Activated naive CD4-positive, alpha-beta T cell treated with anti-CD3 and anti-CD28 coated beads, Interleukin-2, amount 50 U/mL, for 72 hours (primary cell): Measurements from ENCODE around the gene BACH2. TPM values are rescaled to one million over a fixed set of nuclear protein-coding genes. Genes with fewer than 3 reads are reported as not detected.

Source experiments
- ATAC-seq, 2 donors: fragments of 150-1000 bp; cut with Tn5 transposase; 2 replicates each; pipeline ENCODE4 v1.10.0; 2021; ENCODE audit warnings: mild to moderate bottlenecking in 2 of 2, moderate library complexity in 2 of 2
- DNase-seq, 2 donors: peaks; one replicate each; pipeline ENCODE4 v3.0.0; 2021 to 2022; ENCODE audit warnings: low spot score in 2 of 2
- H3K27ac Mint-ChIP-seq, 2 donors: one replicate each; pipeline ENCODE4 v1.8.0; 2022; ENCODE audit warnings: mild to moderate bottlenecking in 2 of 2, mixed read lengths in 2 of 2
- H3K36me3 Mint-ChIP-seq, 2 donors: one replicate each; pipeline ENCODE4 v1.8.0; 2022; ENCODE audit warnings: mixed read lengths in 2 of 2
- H3K9me3 Mint-ChIP-seq, 2 donors: one replicate each; pipeline ENCODE4 v1.8.0; 2022; ENCODE audit warnings: mixed read lengths in 2 of 2
- total RNA-seq, 2 donors: library from RNA; stranded (reverse); gene quantifications; one replicate each; pipeline ENCODE4 v1.2.3, GENCODE V29; 2022

Gene BACH2
- total RNA-seq, 2 donors from 2014 or later: 48.7 to 90.8 TPM

DNA sequence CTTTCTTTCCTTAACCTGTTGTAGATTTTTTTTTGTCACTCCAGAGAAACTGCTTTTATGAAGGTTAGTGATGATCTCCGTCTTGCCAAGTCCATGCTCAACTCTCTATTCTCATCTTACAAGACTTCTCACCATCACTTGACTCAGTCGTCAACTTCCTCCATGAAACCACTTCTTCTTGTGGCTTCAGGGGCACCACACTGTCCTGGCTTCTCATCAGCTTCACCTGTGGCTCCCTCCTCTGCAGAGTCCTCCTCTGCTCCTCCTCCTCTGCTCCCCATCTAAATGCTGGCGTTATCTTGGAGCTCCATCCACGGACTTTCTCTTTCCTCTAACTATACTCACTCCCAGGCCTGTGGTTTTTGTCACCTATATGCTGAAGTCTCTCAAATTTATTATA is 187.5 kb downstream of the BACH2 start:
- Mint-ChIP-seq H3K27ac (peak overlapping the region; percentile 69 to 88), H3K36me3 (peaks cover 20 to 24% of the 10 kb centered on the region in 2 donors), H3K9me3 (peaks cover 17% of the 10 kb centered on the region in 2 donors)
- peak; percentile 58 to 79 for ATAC-seq
- DNase-seq: peak in 1 of 2 donors; percentile 65

DNA sequence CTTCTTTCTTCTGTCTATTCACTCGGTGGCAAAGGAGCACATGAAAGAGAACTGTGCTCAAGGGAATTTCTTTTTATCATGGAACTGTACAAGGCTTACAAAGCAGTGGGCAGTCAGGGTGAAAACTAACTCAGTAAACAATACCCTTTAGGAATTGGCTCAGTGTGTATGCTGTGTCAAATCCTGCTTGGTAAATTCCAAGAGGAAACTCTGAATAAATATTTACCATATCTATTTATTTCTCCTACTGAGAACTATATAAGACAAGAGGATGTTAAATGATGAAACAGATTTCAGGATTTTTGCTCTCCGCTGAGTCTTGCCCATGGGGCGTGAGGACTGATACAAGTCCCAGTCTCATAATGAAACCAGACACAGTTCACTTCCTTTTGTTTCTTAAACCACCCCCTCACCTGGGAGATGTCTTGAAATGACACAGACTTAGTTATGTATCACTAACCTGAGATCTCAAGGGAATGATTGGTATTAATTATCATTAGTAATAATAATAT is 188.8 kb downstream of the BACH2 start:
- Mint-ChIP-seq H3K36me3 (peaks cover 11 to 19% of the 10 kb centered on the region in 2 donors), H3K27ac (peak overlapping the region; percentile 75 to 81), H3K9me3 (peaks cover 7 to 8% of the 10 kb centered on the region in 2 donors)
- ATAC-seq (peak; percentile 61 to 67), DNase-seq (peak in 1 of 2 donors; percentile 50)

DNA sequence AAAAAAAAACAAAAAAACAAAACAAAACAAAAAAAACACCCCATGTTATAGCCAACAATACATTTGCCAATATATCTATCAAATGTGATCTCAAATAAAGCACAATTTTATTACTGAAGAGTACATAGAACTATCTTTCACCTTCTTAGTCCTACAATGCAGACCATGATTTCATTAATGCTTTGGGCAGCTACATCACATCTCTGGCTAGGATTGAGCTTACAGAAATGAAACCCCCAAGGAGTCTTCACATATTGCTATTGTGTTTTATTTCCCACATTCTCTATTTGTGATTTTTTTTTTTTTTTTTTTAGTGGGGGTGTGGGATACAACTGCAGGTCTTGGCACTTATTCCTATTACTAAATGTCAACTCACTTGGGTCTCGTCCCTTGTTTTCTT is 189.3 kb downstream of the BACH2 start:
- ATAC-seq: no peak
- peaks cover 2 to 4% of the 10 kb centered on the region in 2 donors for H3K9me3 Mint-ChIP-seq
- no peak for DNase-seq
- H3K27ac Mint-ChIP-seq: peak overlapping the region; percentile 75 to 81
- H3K36me3 Mint-ChIP-seq: peaks cover 6 to 15% of the 10 kb centered on the region in 2 donors

DNA sequence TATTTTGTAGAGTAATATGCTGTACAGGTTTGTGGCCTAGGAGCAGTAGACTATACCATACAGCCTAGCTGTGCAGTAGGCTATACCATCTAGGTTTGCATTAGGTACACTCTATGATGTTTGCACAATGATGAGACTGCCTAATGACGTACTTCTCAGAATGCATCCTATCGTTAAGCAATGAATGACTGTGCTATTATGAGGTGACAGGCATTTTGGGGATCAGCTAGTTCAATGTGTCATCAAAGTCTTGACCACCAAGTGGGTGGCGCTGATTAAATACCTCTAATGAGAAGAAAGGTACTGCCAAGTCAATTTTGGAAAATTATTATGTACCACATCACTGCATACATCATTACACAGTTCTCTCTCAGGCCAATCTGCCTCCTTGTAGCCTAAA is 190.2 kb downstream of the BACH2 start:
- no peak for DNase-seq
- Mint-ChIP-seq H3K9me3 (peaks cover 0 to 4% of the 10 kb centered on the region in 2 donors), H3K36me3 (peaks cover 8 to 13% of the 10 kb centered on the region in 2 donors), H3K27ac (peak overlapping the region in 1 of 2 donors; percentile 13)
- peak in 1 of 2 donors; percentile 47 for ATAC-seq

DNA sequence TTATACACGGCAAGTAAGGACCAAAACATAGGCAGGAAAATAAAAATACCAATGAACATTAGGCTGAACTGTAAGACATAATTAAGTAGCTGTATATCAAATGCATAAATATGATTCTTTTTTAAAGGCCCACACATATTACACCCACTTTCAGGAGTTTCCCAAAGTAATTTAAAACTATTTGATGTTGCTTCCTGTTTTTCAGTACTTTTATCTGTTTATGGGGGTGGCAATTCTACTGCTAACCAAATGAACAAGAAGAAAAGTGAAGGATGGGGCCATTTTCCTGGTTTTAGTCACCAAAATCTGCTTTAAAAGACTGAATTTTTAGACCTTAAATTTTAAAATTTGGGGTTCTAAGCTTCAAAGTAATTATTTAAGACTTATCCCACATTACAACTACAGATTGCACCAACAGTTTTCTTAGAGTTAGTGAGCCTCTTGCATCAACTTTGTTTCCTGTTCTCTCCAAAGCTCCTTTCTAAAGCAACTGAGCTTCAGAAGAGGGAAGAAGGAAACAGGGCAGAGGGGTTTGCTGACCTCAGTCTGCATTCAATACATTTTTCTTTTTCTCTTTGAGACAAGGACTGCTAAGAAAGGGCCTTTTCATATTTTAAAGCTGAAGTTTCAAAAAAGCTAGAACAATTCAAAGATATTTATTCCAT is 191.0 kb downstream of the BACH2 start:
- peaks cover 13 to 16% of the 10 kb centered on the region in 2 donors for H3K36me3 Mint-ChIP-seq
- peaks cover 0 to 4% of the 10 kb centered on the region in 2 donors for H3K9me3 Mint-ChIP-seq
- peak overlapping the region in 1 of 2 donors; percentile 31 for H3K27ac Mint-ChIP-seq
- ATAC-seq (no peak), DNase-seq (no peak)

DNA sequence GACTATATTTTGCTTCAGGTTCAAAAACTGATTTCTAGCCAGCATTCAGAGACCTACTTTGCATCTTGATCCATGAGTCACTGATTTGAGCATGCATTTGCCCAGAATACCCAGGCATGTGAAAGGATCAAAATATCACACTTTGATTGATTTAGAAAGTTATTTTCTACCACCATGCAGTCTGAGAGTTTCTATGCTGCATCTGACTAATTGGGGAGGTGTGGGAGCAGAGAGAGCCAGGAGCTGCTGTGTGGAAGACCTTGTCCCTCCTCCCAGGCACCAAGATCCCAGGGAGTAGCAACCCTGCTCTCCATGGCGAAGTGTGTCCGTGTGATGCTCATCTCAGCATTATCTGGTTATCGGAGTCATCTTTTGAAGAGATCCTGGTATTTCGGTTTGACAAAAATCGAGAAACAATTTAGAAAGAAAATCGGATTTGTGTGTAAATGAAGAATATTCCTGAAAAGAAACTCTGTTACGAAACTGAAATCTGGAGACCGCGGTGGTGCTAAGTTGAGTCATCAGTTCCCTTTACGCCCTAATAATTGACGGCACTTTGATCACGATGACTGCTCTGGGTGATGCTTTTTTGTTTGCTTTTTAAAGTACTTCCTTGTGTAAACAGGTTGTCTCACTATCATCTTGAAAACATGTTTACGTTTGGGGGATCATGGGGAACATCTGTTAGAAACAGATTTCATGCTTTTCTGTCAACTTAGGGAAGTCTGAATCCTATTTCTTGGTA is 193.4 kb downstream of the BACH2 start:
- H3K27ac Mint-ChIP-seq: peak overlapping the region; percentile 82 to 96
- no peaks in the 10 kb centered on the region for H3K9me3 Mint-ChIP-seq
- H3K36me3 Mint-ChIP-seq: peaks cover 13 to 17% of the 10 kb centered on the region in 2 donors
- DNase-seq (peak in 1 of 2 donors; percentile 44), ATAC-seq (peak; percentile 76 to 80)

DNA sequence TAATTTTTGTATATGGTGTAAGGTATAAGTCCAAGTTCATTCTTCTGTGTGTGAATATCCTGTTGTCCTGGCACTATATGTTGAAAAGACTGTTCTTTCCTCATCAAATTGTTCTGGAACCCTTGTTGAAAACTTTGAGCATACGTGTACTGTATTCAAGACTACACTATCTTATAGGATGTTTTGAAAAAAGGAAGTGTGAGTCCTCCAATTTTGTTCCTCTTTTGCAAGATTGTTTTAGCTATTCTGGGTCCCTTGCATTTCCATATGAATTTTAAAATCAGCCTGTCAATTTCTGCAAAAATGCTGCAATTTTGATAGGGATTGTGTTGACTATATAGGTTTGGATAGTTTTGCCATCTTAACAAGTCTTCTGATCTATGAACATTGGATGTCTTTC is 195.2 kb downstream of the BACH2 start:
- DNase-seq (no peak), ATAC-seq (no peak)
- H3K36me3 Mint-ChIP-seq: peaks cover 13 to 17% of the 10 kb centered on the region in 2 donors
- H3K9me3 Mint-ChIP-seq: no peaks in the 10 kb centered on the region
- H3K27ac Mint-ChIP-seq: no peak overlapping the region

DNA sequence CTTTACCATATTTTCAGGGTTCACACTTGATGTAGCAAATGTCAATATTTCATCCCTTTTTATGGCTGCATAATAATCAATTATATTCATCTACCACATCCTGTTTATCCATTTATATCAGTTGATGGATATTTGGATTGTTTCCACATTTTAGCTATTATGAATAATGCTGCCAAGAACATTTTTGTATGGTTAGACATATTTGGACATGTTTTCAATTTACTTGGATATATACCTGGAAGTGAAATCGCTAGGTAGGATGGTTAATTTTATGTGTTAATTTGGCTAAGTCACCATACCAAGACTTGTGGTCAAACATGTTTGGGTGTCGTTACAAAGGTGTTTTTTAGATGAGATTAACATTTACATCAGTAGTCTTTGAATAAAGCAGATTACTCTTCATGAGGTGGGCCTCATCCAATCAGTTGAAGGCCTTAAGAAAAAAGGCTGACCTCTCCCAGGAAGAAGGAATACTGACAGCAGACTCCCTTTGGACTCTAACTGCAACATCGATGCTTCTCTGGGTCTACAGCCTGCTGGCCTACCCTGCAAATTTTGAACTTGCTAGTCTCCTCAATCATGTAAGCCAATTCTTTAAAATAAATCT is 196.5 kb downstream of the BACH2 start:
- no peak overlapping the region for H3K27ac Mint-ChIP-seq
- DNase-seq: no peak
- peaks cover 13 to 17% of the 10 kb centered on the region in 2 donors for H3K36me3 Mint-ChIP-seq
- no peak for ATAC-seq
- H3K9me3 Mint-ChIP-seq: no peaks in the 10 kb centered on the region

DNA sequence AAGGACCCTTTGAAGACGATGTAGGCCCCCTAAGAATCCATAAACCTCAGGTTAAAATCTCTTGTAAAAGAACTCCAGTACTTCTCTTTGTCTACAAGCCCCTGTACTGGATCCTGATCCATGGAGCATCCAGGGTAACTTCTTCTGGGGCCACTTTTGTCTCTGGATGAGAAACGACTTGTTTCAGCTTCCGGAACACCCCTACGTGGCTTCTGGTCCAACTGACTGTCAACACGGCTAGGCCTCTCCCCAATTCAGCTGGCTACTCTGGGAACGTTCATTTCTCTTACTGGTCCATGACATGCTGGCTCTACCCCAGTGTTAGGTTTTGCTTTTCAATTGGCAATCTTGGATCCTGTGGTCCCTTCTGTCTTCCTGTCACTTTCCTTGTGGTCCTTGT is 198.0 kb downstream of the BACH2 start:
- H3K36me3 Mint-ChIP-seq: peaks cover 13 to 17% of the 10 kb centered on the region in 2 donors
- DNase-seq (no peak), ATAC-seq (no peak)
- H3K27ac Mint-ChIP-seq: peak overlapping the region; percentile 32 to 75
- H3K9me3 Mint-ChIP-seq: no peaks in the 10 kb centered on the region

DNA sequence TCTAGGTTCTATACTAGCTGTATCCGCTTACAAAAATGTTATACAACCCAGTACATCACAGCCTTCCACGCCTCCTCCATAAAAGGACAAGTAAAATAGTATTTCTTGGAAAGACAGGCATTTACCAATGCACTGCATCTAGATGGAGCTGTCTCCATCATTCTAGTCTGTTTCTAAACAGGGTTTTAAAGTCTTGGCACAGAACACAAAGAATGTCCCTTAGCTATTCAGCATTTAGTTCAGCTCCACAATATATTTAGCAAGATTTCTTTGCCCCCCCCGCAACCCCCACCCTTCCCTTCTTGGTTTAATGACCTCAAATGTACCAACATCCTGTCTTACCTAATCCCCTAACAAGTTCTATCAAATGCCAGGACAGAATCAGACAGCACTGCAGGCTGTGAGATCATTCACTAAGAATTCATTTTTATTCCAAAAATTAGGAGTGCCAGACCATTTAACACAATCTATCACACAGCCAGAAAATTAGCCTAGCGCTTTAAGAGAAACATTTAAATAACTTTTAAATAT is 198.6 kb downstream of the BACH2 start:
- Mint-ChIP-seq H3K9me3 (no peaks in the 10 kb centered on the region), H3K36me3 (peaks cover 7 to 17% of the 10 kb centered on the region in 2 donors), H3K27ac (no peak overlapping the region)
- DNase-seq: no peak
- ATAC-seq: peak in 1 of 2 donors; percentile 46

DNA sequence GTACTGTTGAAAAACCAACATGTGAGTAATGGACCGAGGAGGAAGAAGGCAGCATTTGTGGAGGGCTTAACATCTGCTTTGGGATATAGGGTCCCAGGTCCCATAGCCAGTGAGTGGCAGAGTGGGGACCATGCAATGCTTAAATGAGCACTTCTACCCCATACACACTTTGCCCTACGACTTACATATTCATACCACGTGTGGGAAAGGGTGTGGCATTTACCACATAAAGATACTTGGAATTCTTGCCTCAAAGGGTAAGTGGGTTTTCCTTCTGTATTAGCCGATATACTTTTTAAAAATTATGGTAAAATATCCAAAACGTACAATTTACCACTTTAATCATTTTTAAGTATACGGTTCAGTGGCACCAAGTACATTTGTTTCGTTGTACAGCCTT is 199.3 kb downstream of the BACH2 start:
- Mint-ChIP-seq H3K27ac (peak overlapping the region; percentile 77 to 89), H3K36me3 (peaks cover 5 to 17% of the 10 kb centered on the region in 2 donors), H3K9me3 (no peaks in the 10 kb centered on the region)
- DNase-seq: no peak
- no peak for ATAC-seq

DNA sequence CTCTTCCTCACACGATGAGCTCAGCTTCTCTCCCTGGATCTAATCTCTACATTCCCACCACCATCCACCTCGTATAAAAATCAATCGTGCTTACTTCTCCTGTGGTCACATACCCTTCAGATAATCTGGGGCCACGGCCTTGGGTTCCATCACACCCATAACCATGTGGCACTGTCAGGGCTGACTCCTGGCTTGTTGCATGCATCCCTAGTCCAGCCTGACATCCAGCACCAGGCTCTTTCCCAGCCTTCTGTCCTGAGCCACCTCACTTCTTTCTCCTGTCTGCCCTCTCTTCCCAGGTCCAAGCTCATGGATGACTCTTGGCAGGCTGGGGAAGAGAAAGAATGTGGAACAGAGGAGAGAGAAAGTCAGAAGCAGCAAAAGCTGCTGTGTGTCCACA is 199.8 kb downstream of the BACH2 start:
- Mint-ChIP-seq H3K9me3 (no peaks in the 10 kb centered on the region), H3K36me3 (peaks cover 5 to 12% of the 10 kb centered on the region in 2 donors), H3K27ac (peak overlapping the region; percentile 77 to 89)
- DNase-seq (no peak), ATAC-seq (no peak)

DNA sequence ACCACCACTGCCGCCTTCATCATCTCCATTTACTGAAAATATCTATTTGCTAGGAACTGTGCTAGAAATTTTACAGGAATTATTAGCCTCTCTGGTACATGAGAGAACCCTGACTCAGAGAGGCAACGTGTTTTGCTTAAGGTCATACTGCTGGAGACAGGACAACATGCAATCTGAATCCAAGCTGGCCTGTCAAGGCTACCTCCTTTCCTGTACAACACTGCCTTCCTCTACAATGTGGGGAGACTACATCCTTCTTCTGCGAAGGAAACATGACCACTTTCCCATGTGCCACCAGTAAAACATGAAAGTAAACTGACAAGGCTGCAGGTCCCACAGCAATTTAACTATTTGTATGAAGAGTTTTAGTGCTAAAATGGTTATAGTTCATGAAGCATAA is 200.9 kb downstream of the BACH2 start:
- H3K36me3 Mint-ChIP-seq: peaks cover 7 to 8% of the 10 kb centered on the region in 2 donors
- H3K9me3 Mint-ChIP-seq: peaks cover 0 to 3% of the 10 kb centered on the region in 2 donors
- DNase-seq (no peak), ATAC-seq (peak; percentile 55 to 56)
- H3K27ac Mint-ChIP-seq: peak overlapping the region; percentile 18 to 77

DNA sequence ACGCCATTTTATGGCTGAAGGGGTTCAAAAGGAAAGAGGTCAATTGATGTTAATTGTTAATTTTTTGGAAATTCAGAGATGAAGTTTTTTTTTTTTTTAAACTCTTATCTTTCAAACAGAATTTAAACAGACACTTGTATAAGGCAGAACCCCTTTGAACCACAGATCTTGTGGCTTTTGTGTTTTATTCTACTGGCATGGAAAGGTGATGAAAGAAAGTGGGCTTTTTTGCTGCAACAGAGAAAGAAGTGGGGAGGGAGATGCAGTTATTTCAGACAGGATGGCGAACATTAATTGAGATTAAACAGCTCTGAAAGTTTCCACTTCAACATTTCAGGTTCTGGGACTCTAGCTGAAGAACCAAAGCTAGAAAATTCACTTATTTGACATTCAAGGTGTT is 201.5 kb downstream of the BACH2 start:
- DNase-seq: no peak
- peak overlapping the region; percentile 72 to 77 for H3K27ac Mint-ChIP-seq
- ATAC-seq: no peak

DNA sequence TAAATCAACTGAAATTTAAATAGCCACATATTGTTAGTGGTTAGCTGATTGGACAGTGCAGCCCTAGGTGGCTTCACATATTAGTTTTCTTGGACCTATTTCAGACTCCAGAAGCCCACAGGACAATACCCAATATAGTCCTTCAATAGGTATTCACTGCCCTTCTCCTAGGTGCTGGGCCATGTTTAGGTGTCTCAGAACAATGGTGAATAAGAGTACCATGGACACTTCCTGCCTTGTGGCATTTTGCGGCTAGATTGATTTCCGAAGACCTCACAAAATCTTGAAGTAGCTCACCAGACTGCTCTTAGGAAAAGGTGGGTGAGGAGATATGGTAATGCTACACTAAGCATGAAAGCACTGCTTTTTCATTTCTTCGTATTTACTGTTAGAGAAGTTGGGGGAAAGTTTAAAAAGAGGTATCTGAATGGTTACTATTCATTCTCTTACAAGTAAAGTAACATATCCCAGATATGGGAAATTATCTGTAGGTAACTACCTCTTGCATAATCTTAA is 203.0 kb downstream of the BACH2 start:
- Mint-ChIP-seq H3K27ac (no peak overlapping the region), H3K9me3 (peaks cover 0 to 5% of the 10 kb centered on the region in 2 donors), H3K36me3 (peaks cover 9 to 10% of the 10 kb centered on the region in 2 donors)
- no peak for DNase-seq
- ATAC-seq: peak; percentile 9 to 13

More for the DNA sequence above, 201.5 kb downstream of the BACH2 start:
- Mint-ChIP-seq H3K36me3 (peaks cover 9 to 10% of the 10 kb centered on the region in 2 donors), H3K9me3 (peaks cover 0 to 5% of the 10 kb centered on the region in 2 donors)

DNA sequence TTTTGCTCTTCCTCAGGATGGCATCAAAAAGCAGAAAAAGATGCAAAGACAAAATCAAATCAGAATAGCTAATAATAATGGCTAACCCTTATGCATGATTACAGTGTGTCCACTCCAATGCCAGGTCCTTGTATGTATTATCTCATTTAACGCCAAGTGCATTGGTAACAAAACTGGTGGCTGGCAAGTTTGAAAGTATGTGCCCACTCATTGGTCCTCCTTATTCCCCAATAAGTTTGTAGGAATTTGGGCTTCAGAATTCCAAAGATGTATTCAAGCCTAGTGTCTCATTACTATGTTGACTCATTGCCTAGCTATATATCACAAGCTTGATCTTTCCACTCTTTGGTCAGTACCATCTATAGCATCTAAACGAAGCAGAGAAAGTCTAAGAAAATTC is 205.8 kb downstream of the BACH2 start:
- Mint-ChIP-seq H3K36me3 (peaks cover 10 to 12% of the 10 kb centered on the region in 2 donors), H3K27ac (no peak overlapping the region), H3K9me3 (peaks cover 0 to 5% of the 10 kb centered on the region in 2 donors)
- DNase-seq (no peak), ATAC-seq (no peak)
